Fibroblast of lung (primary cell): Measurements from ENCODE around the gene ARL6IP5. TPM values are rescaled to one million over a fixed set of nuclear protein-coding genes. Genes with fewer than 3 reads are reported as not detected.
A peak's percentile ranks its signal among the peaks of the same experiment; 100 is the strongest.

ENCODE experiments used
- DNase-seq, 2 donors: peaks; one replicate each; pipeline versions ENCODE4 v3.0.0 to v3.0.0-alpha.2; 2010; ENCODE audit warnings: low read depth in 2 of 2
- H2AFZ ChIP-seq: 2 replicates; pipeline ENCODE4 v1.5.1; 2012; ENCODE audit warnings: low read length, control low read depth, inconsistent platforms
- H3K27ac ChIP-seq: 2 replicates; pipeline ENCODE4 v1.5.1; 2011; ENCODE audit warnings: low read length, control low read depth; ENCODE audit not compliant: insufficient read depth
- H3K27me3 ChIP-seq: 2 replicates; pipeline ENCODE4 v1.5.1; 2011; ENCODE audit warnings: mild to moderate bottlenecking, low read length; ENCODE audit not compliant: control insufficient read depth, insufficient read depth
- H3K36me3 ChIP-seq: 2 replicates; pipeline ENCODE4 v1.5.1; 2011; ENCODE audit warnings: low read length; ENCODE audit not compliant: control insufficient read depth, insufficient read depth
- H3K4me1 ChIP-seq: 2 replicates; pipeline ENCODE4 v1.5.1; 2011; ENCODE audit warnings: low read length; ENCODE audit not compliant: control insufficient read depth, insufficient read depth; ENCODE audit errors: extremely low read depth
- H3K4me2 ChIP-seq: 2 replicates; pipeline ENCODE4 v1.5.1; 2011; ENCODE audit warnings: low read length, control low read depth; ENCODE audit not compliant: insufficient read depth; ENCODE audit errors: extremely low read depth
- H3K4me3 ChIP-seq, 4 experiments: fragments of 200-600 bp in 1 of 4; sonication (generic) in 1 of 4; replicated peaks in 1 of 4; 2 replicates each; pipeline ENCODE4 v1.5.1; 2011 to 2016; ENCODE audit warnings: low read length in 4 of 4, low read depth in 3 of 4, mild to moderate bottlenecking in 3 of 4, control low read depth in 2 of 4, inconsistent platforms in 1 of 4, mixed read lengths in 1 of 4; ENCODE audit not compliant: insufficient read depth in 1 of 4; ENCODE audit errors: control extremely low read depth in 1 of 4
- H3K79me2 ChIP-seq: 2 replicates; pipeline ENCODE4 v1.5.1; 2012; ENCODE audit warnings: mild to moderate bottlenecking, low read length, inconsistent platforms; ENCODE audit not compliant: control insufficient read depth, insufficient read depth
- H3K9ac ChIP-seq: 2 replicates; pipeline ENCODE4 v1.5.1; 2011; ENCODE audit warnings: mild to moderate bottlenecking, low read length, control low read depth; ENCODE audit not compliant: insufficient read depth
- H3K9me3 ChIP-seq: 2 replicates; pipeline ENCODE4 v1.5.1; 2012; ENCODE audit warnings: low read depth, low read length; ENCODE audit not compliant: control insufficient read depth, insufficient read depth
- H4K20me1 ChIP-seq: 2 replicates; pipeline ENCODE4 v1.5.1; 2011; ENCODE audit warnings: low read length; ENCODE audit not compliant: control insufficient read depth, insufficient read depth; ENCODE audit errors: extremely low read depth
- CTCF ChIP-seq, 2 donors: IDR thresholded peaks in 1 of 2; conservative IDR thresholded peaks in 1 of 2; 1 replicate in 1 of 2; 2 replicates in 1 of 2; pipeline ENCODE4 v1.5.1; 2011 to 2012; ENCODE audit warnings: low read length in 2 of 2, control low read depth in 1 of 2, inconsistent platforms in 1 of 2, low read depth in 1 of 2, mild to moderate bottlenecking in 1 of 2
- EZH2 ChIP-seq: IDR thresholded peaks from 2 replicates; pipeline ENCODE4 v1.5.1; 2012; ENCODE audit warnings: low read length, control low read depth, mild to moderate bottlenecking; ENCODE audit errors: missing control alignments
- polyA plus RNA-seq, 2 donors: library from polyadenylated mRNA; depleted of rRNA in 1 of 2; stranded (reverse) in 1 of 2; unstranded in 1 of 2; fragments of >200 nt; gene quantifications; 2 replicates each; pipeline ENCODE4 v1.2.1, GENCODE V29; 2011 to 2012; ENCODE audit warnings: missing spikeins in 1 of 2
- total RNA-seq: library from RNA; depleted of rRNA; stranded (reverse); fragments of >200 nt; gene quantifications from 2 replicates; pipeline ENCODE4 v1.2.1, GENCODE V29; 2014

ARL6IP5 gene
- total and polyA plus RNA-seq, 2 donors (not counting 1 experiment from before 2014, with no cell fraction given): 209 to 253 TPM

- H3K4me1 ChIP-seq: peaks cover 4% of the 10 kb centered on the region
- H3K27me3 ChIP-seq: no peaks in the 10 kb centered on the region
- no peaks in the 10 kb centered on the region for H3K36me3 ChIP-seq
- H2AFZ ChIP-seq: no peak overlapping the region
- no peaks in the 10 kb centered on the region for H3K79me2 ChIP-seq
- no peak overlapping the region for H3K4me3 ChIP-seq
- no peaks in the 10 kb centered on the region for H3K9me3 ChIP-seq
- TF ChIP-seq EZH2: no peak
- TF ChIP-seq CTCF (conservative IDR thresholded peaks at IDR 0.05 in 1 of 2, IDR thresholded peaks at IDR 0.05 in 1 of 2; ENCODE audit: low read depth in 1 of 2, low read length in 2 of 2): no peak
- no peak overlapping the region for H3K27ac ChIP-seq
- no peak overlapping the region for H3K4me2 ChIP-seq
- H4K20me1 ChIP-seq: no peaks in the 10 kb centered on the region
- peak in 1 of 2 donors; percentile 68 for DNase-seq
- no peak overlapping the region for H3K9ac ChIP-seq
Measured at GRCh38 chr3:69113536-69113935, 28.8 kb downstream of the ARL6IP5 start.

GRCh38 chr3:69115731-69116130 lies 31.0 kb downstream of the ARL6IP5 start:
- H4K20me1 ChIP-seq: no peaks in the 10 kb centered on the region
- no peak overlapping the region for H3K9ac ChIP-seq
- peaks cover 4% of the 10 kb centered on the region for H3K4me1 ChIP-seq
- H3K4me3 ChIP-seq: no peak overlapping the region
- H2AFZ ChIP-seq: no peak overlapping the region
- DNase-seq: peak; percentile 51 to 84
- H3K27me3 ChIP-seq: no peaks in the 10 kb centered on the region
- TF ChIP-seq EZH2: no peak
- TF ChIP-seq CTCF (conservative IDR thresholded peaks at IDR 0.05 in 1 of 2, IDR thresholded peaks at IDR 0.05 in 1 of 2; ENCODE audit: low read depth in 1 of 2, low read length in 2 of 2): no peak
- H3K79me2 ChIP-seq: no peaks in the 10 kb centered on the region
- H3K4me2 ChIP-seq: peak overlapping the region; percentile 60
- no peaks in the 10 kb centered on the region for H3K9me3 ChIP-seq
- H3K27ac ChIP-seq: no peak overlapping the region
- no peaks in the 10 kb centered on the region for H3K36me3 ChIP-seq

GRCh38 chr3:69116162-69116561 lies 31.4 kb downstream of the ARL6IP5 start:
- H3K27me3 ChIP-seq: no peaks in the 10 kb centered on the region
- H3K27ac ChIP-seq: no peak overlapping the region
- no peak for TF ChIP-seq EZH2
- no peak for TF ChIP-seq CTCF (conservative IDR thresholded peaks at IDR 0.05 in 1 of 2, IDR thresholded peaks at IDR 0.05 in 1 of 2; ENCODE audit: low read depth in 1 of 2, low read length in 2 of 2)
- H3K79me2 ChIP-seq: no peaks in the 10 kb centered on the region
- no peaks in the 10 kb centered on the region for H4K20me1 ChIP-seq
- no peak for DNase-seq
- no peak overlapping the region for H3K4me3 ChIP-seq
- no peak overlapping the region for H3K9ac ChIP-seq
- peak overlapping the region; percentile 60 for H3K4me2 ChIP-seq
- H3K9me3 ChIP-seq: no peaks in the 10 kb centered on the region
- peaks cover 6% of the 10 kb centered on the region for H3K4me1 ChIP-seq
- H2AFZ ChIP-seq: no peak overlapping the region
- no peaks in the 10 kb centered on the region for H3K36me3 ChIP-seq
